GM21737 (cell line): ENCODE data around the gene DDI2.
"Not testable (repeated sequence)": the region's sequence is repeated elsewhere in the genome, so short reads cannot be mapped to it uniquely, and the experiment has no call there.

Experiments used
- ATAC-seq: cut with Tn5 transposase; IDR thresholded peaks from one replicate; pipeline ENCODE4 v1.9.1; 2021; ENCODE audit warnings: mild to moderate bottlenecking, moderate library complexity; ENCODE audit not compliant: unreplicated experiment

Gene DDI2

DNA sequence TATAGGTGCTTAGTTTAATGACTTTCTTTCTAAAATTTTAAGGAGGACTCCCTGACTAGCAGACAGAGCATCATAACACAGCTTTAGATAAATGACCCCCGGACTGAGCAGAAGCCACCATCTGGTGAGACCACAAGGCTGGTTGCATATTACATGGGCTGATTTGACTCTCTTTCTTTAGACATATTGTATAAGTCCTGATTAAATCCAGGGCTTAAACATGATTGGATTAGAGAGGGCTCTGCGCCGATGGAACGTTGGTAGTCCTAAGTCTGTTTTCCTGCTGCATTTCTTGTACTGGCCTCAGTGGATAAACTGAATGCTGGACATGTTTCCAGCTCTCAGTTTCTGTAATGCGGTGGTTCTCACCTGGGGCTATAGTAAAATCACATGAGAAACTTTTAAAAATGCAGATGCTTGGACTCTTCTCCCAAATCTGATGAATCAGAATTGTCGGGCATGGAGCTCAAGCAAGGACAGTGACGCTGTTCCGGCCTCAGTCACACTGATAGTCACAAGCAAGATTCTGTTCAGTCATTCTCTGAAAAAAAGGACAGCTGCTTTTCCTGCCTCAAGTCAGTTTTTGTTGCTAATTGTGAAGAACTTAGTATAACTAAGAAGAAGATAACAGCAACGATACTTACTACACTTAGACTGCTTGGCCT lies 16.6 kb downstream of the DDI2 start:
- ATAC-seq: no peak

DNA sequence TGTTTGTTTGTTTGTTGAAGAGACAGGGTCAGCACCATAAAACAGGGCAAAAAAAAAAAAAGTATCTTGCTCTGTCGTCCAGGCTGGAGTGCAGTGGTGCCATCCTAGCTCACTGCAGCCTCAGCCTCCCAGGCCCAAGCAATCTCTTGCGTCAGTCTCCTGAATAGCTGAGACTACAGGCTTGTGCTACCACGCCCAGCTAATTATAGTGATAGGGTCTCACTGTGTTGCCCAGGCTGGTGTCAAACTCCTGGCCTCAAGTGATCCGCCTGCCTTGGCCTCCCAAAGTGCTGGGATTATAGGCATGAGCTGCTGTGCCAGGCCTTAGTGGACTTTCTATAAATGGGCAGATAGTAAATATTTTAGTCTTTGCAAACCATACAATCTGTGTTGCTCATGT lies 19.2 kb downstream of the DDI2 start:
- ATAC-seq: no peak

DNA sequence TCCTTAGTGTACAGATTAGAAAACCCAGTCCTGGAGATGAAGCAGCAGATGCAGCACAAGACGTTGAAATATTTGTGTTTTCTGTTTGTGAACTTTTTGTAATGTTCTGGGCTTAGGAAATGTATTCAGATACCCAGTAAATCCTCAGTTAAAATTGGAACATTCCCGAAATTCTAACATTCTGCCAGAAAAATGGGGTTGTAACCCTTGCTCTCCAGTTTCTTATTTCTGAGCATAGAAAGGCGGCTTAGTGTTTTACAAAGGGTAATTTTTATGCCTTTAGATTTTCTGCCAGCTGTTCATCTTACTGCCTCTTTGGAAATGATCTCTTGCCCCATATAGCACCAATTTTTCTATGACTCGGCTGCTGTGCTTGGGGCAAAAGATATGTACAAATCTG lies 20.6 kb downstream of the DDI2 start:
- ATAC-seq: no peak

DNA sequence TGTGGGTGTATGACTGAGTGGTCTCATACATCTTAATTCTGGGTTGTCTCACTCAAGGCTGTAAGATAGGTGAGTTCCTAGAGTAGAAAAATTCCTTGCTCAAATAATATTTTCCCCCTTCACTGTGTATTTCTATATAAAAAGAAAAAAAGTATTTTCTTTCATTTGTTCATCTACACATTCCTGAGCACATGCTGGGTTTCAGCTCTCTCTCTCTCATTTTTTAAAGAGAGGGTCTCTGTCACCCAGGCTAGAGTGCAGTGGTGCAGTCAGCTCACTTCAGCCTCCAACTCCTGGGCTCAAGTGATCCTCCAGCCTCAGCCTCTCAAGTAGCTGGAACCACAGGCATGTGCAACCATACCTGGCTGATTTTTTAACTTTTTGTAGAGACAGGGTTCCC lies 22.0 kb downstream of the DDI2 start:
- no peak for ATAC-seq

DNA sequence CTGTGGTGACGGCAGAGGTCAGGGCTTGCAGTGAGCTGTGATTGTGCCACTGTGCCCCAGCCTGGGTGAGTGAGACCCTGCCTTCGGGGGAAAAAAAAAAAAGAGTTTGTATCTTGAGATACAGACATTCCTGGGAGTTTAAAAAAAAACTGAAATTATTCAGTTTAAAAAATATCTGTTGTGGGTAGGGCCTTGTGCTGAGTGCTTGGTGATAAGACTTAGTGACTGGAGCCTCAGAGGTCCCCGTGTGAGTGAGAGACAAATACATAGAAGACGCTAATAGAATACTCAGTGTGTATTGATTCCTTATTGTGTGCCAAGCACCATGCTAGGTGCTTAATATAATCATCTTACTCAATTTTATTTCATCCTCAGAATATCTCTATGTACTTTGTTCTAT lies 22.7 kb downstream of the DDI2 start:
- ATAC-seq: no peak

DNA sequence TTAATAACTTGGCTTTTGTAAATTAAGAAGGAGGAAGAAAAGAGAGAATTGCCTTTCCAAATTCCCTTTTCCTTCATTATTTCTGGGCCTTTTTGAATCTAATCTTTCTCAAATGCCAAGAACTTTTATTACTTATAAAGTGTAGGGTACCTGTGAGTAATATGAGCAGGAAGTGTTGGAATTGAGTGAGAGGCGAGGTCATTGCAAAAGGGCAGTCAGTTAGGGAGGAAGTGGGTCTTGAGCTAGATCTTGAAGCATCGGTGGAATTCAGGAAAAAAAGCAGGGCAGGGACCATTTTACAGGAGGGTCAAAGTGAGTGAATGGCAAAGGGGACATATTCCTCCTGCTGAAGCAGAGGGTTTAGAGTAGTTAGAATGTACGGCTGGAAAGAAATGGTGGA lies 23.4 kb downstream of the DDI2 start:
- no peak for ATAC-seq

DNA sequence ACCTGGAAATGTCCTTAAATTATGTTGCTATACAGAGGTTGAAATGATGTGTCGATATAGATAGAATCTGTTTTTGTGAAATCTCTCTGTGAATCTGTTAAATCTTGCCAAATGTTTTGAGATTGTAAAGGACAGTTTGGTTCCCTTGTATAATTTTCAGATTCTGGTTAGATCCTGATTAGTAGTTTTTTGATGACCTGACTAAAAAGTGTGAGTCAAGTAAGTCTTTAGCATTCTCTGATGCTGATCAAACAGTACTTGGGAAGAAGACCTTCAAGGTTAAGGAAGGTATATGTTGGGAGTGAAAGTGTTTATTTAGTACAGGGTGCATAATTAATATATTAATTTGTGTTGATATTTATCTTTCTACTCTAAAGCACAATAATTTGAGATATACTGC lies 32.7 kb downstream of the DDI2 start:
- no peak for ATAC-seq

DNA sequence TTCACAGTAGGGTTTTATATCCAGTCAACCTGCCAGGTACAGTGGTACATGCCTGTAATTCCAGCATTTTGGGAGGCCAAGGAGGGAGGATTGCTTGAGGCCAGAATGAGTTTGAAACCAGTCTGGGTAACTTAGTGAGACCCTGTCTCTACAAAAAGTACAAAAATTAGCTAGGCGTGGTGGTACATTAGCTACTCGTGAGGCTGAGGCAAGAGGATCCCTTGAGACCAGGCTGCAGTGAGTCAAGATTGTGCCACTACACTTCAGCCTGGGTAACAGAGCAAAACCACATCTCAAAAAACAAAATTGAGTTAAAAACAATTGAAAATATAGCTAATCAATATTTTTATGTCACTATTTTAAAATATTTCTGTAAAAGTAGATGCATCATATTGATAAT lies 33.2 kb downstream of the DDI2 start:
- ATAC-seq: no peak

DNA sequence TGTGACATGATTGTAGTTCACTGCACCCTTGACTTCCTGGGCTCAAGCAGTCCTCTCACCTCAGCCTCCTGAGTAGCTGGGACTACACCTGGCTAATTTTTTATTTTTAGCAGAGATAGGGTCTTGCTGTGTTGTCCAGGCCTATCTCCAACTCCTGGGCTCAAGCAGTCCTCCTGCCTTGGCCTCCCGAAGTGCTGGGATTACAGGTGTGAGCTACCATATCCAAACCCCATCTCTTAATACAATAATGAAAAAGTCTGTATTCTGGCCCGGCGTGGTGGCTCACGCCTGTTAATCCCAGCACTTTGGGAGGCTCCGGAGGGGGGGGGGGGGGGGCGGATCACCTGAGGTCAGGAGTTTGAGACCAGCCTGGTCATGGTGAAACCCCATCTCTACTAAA lies 34.9 kb downstream of the DDI2 start:
- ATAC-seq: not testable (repeated sequence)

DNA sequence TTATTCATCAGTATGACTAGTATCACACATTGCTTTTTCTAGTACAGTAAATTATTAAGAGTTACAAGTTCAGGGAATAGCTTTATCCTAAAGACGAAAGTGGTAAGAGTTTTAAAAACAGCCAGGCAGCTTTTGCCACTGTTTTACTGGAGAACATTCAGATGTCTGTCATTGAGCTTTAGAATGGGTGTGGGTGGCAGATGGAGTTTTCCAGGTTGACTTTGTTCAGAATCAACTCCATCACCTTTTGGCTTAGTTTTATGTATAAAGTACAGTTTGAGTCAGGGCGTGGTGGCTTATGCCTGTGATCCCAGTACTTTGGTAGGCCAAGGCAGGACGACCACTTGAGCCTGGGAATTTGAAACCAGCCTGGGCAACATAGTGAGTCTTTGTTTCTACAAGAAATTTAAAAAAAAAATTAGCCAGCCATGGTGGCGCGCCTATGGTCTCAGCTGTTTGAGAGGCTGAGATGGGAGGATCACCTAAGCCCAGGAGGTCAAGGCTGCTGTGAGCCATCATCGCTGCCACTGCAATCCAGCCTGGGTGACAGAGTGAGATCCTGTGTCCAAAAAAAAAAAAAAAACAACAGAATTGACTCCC lies 36.9 kb downstream of the DDI2 start:
- no peak for ATAC-seq

DNA sequence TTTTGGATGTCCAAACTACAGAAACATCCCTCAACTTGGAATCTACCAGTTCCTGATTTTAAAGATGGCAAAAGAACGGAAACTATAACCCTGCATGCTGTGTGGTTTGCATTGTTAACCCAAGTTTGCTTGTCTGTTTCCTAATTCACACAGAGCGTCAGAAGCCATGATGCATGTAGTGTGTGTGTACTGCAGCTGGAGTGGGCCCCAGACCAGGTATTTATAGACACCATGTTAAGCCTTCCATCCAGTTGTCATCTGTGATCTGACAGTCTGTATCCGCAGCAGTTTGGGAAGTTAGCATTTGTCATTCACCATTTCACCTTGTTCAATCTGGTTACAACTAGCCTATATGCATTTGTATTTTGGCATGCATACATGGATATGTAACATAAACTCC lies 39.2 kb downstream of the DDI2 start:
- no peak for ATAC-seq

DNA sequence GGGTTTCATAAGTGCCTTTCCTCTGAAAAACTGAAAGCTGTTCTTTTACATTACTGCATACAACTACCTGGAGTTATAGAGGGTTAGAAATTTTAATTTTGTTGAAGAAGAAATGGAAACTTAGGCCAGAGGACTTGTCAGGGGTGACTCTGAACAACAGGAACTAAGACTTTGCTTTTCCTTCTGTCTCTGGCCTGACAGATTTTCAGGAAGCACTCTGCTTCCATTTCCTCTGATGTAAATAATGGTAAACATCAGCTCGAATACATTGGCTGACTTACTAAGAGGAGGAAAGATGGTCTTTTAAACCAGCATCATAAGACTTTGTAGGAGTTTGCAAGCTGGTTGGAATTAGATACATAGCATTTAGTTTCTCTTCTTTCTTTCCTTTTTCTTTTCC lies 39.8 kb downstream of the DDI2 start:
- no peak for ATAC-seq

DNA sequence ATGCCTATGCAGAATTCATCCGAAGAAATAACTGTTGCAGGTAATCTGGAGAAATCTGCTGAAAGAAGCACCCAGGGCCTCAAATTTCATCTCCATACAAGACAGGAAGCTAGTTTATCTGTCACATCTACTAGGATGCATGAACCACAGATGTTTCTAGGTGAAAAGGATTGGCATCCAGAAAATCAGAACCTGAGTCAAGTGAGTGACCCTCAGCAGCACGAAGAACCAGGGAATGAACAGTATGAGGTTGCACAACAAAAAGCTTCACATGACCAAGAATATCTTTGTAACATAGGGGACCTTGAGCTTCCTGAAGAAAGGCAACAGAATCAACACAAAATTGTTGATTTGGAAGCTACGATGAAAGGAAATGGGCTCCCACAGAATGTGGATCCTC lies 42.9 kb downstream of the DDI2 start:
- ATAC-seq: no peak

DNA sequence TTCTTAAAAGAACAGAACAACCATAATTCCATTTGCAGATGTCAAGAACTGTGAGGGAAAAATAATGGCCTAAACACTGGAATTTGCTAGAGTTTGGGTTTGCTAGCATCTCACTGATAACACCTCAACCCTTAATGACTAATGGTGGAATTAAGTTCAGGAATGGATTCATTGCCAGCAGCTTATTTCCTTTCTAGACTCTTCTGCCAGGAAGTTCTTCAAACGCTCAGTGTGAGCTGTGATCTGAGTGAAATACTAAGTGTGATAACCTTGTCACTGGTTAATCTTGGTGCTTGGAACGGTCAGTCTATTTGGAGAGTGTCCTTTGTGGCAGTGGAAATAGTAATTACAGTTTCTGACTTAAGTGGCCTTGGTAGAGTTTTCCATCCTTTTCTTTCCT lies 45.2 kb downstream of the DDI2 start:
- ATAC-seq: no peak

DNA sequence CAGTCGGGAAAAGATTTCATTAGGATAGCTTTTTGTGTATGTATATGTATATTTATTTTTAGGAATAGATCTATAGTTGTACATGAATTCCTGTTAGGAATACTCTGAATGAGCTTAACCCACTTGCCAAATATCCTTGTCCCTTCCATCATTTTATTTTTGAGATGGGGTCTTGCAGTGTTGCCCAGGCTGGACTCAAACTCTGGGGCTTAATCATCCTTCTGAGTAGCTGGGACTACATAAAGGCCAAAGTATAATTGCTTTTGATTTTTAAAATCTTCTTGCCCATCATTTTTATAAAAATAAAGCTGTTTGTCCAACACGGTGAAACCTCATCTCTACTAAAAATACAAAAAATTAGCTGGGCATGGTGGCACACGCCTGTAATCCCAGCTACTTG lies 46.7 kb downstream of the DDI2 start:
- ATAC-seq: no peak

DNA sequence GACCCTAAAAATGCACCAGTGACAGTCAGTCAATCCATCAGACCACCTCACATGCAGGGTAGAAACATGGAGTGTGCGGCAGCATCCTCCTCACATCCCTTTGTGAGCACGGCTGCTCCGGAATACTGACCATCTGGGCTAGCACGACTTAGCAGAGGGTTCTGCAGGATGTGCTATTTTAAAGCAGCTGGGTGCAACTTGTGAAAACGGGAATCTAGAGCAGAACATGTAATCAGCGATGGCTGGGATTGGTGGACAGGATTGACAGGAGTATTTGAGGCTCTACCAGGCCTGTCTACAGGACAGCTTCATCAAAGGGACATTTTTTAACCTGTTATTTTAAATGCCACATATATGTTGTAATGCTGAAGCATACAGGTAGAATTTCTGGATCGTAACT lies 50.1 kb downstream of the DDI2 start:
- ATAC-seq: no peak

DNA sequence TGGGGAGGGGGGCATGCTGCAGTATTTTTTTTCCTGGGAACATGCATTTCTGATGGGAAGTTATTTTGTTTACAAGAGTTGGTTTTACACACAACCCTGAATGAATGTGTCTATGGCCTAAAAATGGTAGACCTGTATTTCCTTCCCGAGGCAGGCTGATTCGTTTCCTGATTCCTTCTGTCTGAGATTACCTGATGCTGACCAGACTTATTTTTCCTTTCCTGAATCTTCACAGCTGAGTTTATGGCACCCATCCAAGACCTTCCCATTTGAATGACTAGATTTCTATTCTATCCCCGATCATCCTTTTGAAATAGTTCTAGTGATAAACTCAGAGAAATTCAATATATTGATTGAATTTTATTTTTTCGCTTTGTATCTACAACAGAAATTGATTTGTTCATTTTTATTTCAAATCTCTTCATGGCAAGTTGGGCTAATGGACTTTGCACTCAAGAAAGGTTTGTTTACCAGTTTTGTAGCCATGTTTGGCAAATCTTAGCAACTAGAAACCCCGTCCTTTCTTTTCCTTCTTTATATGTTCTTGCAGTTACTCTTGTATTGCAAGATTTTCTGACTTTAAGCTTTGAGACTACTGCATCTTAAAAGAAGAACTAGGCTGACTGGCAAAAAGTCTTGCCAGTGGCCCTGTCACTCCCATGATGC lies 51.0 kb downstream of the DDI2 start:
- ATAC-seq: no peak

DNA sequence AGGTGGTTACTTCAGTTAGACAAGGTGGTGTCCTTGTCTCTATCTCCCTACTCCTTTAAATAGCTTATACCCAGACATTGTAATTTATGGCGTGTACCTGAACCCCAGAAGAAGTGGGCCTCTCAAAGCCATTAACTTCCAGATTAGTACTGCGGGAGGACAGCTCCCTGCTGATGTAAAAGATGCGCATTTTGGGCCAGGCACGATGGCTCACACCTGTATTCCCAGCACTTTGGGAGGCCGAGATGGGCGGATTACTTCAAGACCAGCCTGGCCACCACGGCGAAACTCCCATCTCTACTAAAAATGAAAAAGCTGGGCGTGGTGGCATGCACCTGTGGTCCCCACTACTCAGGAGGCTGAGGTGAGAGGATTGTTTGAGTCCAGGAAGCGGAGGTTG lies 51.8 kb downstream of the DDI2 start:
- no peak for ATAC-seq

DNA sequence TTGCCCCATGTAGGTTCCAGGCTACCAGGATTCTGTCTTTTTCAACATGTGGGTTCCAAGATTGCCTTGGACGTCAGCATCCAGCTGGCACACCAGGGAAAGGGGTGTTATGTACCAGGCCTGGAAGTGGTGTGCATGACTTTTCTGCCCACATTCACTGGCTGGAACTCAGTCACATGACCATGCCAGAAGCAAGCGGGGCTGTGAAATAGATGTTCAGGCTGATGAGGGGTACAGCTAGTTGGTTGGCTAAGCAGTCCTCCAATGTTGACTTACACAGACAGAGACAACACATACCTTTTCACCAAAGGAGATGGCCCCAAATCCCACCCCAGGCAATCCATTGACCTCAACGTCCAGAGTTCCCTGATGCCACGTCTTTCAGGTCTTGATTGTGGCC lies 52.6 kb downstream of the DDI2 start:
- no peak for ATAC-seq

DNA sequence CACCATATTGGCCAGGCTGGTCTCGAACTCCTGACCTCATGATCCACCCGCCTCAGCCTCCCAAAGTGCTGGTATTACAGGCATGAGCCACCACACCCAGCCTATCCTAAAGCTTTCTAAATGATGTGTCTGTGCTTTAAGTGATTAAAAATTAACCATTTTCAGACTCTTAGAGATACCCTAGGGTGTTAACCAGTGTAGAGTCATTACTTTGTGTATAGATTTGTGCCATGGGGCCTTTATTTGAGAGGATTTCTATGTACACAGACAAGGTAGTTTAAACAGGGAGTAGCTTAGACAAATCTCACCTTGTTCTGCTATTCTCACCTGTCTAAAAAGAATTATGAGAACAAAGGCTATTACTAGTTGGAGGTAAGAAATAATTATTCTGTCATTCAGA lies 54.2 kb downstream of the DDI2 start:
- ATAC-seq: no peak

DNA sequence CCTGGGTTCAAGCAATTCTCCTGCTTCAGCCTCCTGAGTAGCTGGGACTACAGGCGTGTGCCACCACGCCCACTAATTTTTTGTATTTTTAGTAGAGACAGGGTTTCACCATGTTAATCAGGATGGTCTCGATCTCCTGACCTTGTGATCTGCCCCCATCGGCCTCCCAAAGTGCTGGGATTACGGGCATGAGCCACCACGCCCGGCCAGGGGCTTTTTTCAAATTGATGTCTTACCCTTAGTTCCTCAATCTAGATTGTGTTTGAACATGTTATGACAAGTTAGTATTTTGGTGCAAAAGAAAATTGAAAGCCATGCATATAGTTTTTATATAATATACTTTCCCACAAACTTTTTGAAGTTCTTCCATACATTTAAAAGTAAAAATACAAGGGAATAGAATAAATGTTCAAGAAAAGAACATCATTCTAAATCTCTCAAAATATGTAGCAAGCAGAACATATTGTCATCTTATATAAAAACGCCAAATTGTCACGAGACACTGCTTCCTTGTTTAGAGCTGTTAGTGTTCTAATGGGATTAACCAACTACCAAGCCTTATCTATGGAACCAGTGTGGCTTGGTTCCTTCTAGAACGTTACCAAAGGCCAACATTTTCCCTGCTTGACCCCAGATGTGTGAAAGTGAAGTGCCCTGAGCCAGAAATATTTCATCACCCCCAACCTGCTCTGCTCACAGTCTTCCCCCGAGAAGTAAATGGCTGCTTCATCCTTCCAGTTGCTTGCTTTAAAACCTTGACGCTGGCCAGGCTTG lies 57.3 kb downstream of the DDI2 start:
- no peak for ATAC-seq

DNA sequence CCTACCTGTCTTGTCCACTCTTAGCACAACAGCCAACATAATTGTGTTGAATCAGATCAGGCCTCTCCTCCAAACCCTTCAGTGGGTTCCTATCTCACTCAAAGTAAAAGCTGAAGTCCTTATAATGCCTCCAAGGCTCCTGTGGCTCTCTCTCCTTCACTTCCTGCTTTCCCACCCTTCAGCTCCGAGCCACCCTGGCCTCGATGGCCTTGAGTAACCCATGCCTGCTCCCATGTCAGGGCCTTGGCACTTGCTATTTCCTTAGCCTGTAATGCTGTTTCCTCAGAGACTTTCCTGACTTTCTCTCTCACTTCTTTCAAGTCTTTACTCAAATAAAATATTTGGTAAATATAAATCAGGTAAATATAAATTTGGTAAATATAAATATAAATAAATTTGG lies 58.8 kb downstream of the DDI2 start:
- ATAC-seq: no peak
